OCI-LY1 (cell line): ENCODE data around the gene CDH19.

ENCODE experiments used
- EZH2 ChIP-seq: fragments of 200-600 bp; sonication (generic), shearing (Covaris generic); IDR thresholded peaks from 2 replicates; pipeline ENCODE4 v1.8.0; 2017; ENCODE audit warnings: borderline replicate concordance, mixed run types, mild to moderate bottlenecking, antibody characterized with exemption, low read length, moderate library complexity, mixed read lengths
- TF ChIP-seq, protein P1 (sequence below): fragments of 200-600 bp; sonication (generic), shearing (Covaris generic); IDR thresholded peaks from 2 replicates; pipeline ENCODE4 v1.5.1; 2017; ENCODE audit warnings: mild to moderate bottlenecking, antibody characterized with exemption, low read length, moderate library complexity, mixed read lengths

DNA sequence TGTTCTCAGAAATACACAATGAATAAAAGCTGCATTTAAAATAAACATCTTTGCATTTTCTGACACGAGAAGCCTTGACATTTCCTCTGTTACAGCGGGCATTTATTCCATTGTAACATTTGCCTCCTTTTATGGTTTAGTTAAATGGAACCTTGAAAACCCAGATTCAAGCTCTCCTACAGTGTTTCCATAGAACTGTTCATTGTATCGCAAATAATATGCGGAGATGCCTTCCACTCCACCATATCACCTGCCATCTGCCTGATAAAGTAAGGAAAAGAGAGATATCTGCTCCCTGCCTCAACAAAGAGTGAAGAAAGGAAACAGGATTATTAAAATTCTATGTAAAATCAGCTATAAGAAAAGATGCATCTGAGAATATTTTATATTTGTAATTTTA, 69.8 kb downstream of the CDH19 start:
- TF ChIP-seq, protein P1, sequence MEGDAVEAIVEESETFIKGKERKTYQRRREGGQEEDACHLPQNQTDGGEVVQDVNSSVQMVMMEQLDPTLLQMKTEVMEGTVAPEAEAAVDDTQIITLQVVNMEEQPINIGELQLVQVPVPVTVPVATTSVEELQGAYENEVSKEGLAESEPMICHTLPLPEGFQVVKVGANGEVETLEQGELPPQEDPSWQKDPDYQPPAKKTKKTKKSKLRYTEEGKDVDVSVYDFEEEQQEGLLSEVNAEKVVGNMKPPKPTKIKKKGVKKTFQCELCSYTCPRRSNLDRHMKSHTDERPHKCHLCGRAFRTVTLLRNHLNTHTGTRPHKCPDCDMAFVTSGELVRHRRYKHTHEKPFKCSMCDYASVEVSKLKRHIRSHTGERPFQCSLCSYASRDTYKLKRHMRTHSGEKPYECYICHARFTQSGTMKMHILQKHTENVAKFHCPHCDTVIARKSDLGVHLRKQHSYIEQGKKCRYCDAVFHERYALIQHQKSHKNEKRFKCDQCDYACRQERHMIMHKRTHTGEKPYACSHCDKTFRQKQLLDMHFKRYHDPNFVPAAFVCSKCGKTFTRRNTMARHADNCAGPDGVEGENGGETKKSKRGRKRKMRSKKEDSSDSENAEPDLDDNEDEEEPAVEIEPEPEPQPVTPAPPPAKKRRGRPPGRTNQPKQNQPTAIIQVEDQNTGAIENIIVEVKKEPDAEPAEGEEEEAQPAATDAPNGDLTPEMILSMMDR: no peak
- TF ChIP-seq EZH2: no peak
